Hepatic stellate cell (primary cell): ENCODE data around the gene TCF21.

Source experiments
- DNase-seq: peaks from one replicate; pipeline ENCODE4 v3.0.0; 2011; ENCODE audit warnings: low spot score

Gene TCF21

GRCh38 chr6:133889557-133890403, 867 bp downstream of the TCF21 start:
- DNase-seq = peak; percentile 79

DNA sequence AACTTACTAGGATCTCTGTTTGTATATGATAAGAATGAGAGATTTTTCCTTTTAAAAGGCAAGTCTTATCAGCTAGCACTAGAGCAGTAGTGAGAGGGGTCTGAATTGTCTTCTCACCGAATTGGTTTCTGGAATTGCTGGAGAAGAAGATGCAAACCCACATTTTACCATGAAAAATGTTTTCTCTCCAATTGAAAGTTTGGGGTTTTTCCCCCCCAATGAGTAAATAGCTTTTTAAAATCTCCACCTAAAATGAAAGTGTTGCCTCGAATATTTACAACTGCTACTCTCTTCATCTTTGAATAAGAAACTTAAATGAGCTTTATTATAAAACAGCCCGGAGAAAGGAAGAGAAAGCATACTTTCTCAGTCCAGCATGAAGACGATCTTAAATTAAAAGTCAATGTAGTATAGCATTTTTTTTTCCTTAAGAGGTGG, 1.8 kb downstream of the TCF21 start:
- DNase-seq = peak; percentile 25

DNA sequence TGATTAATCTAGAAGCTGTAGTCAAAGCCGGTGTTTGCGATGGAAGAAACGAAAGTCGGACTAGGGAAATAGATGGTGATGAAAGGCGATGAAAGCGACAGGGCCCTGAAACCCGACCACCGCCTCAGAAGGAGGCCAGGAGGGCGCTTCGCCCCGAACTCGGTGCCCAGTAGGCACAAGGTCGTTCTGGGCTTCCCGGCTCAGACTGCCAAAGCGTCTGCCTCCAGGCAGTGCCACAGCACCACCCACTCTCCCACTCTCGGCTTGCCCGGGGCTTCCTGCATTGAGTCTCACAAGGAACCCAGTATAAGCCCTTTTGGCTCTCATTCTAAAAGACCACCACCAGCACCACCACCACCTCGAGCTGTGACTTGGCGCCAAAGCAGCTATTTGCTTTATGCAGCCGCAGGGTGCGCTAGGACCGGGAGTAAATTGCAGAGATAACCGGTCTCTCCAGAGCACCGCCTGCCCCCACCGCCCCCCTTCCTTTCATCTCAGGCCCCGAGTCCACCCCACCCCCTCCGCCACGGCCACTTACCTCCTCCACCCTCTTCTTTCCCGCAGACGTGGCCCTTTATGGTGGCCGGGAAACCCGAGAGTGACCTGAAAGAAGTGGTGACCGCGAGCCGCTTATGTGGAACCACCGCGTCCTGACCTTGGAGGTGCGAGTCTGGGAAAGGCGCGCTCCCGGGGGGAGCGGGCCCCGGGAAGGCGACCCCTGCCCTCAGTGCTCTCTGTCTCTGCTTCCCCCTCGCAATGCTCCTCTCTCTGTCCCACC, 2.4 kb downstream of the TCF21 start:
- peak; percentile 64 for DNase-seq

- no peak for DNase-seq
Measured at GRCh38 chr6:133891927-133892812, 3.3 kb downstream of the TCF21 start.

DNA sequence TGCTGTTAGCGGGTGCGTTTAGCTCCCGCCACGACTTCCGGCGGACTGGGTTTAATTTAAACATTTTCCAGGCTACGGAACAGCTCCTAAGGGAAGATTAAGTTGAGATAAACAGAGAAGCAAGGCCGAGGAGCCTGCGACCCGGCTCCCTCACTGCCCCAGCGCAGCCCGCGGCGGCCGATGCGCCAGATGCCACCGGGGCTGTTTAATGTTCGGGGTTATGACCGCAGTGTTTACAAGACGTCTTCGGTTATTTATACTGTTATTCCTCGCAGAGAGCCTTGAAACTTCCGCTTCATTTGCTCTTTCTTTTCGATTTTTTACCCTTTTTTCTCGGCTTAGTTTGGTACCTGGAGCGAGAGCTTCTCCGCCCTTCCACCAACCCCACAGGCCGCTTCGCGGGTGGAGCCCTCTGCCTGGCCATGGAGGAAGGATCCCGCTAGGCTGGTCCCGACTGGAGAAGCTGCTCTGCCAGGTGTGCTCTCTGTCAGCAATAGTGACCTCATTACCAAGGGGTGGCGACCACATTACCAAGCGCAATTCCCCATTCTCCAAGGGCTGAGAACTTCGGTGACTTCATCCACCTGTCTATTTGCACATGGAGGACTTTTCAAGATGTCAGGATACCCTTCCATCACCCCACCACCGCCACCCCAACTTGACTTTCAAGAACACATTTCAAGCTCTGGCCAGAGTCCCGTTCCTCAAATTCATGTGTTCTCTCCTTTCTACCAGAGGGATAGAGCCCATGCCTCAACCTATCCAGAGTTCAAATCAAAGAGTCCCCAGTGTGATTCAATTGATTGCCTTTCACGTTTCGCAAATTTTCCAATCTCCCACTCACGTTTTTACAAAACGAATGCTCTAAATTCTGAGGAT, 4.1 kb downstream of the TCF21 start:
- DNase-seq = peak; percentile 44

DNA sequence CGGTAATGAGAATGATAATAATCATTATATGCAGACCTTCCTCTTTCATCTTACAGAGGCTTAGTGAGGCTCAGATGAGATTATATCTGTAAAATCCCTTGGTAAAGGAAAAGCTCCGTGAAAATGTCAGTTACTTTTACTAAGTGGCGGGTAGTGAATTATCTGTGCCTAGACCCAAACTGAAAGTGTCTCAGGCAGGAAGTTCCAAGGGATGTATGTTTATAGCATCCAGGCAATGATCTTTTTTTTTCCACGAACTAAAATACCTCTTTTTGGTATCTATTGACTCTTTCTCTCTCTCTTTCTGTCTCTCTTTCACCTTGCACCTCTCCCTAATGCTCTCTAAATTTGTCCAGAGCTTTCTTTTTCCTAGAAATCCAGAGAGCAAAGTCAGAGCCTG, 5.0 kb downstream of the TCF21 start:
- DNase-seq = peak; percentile 24

- DNase-seq = no peak
Measured at GRCh38 chr6:133894369-133894768, 5.5 kb downstream of the TCF21 start.

- DNase-seq = peak; percentile 50
Measured at GRCh38 chr6:133894795-133895358, 6.0 kb downstream of the TCF21 start.

DNA sequence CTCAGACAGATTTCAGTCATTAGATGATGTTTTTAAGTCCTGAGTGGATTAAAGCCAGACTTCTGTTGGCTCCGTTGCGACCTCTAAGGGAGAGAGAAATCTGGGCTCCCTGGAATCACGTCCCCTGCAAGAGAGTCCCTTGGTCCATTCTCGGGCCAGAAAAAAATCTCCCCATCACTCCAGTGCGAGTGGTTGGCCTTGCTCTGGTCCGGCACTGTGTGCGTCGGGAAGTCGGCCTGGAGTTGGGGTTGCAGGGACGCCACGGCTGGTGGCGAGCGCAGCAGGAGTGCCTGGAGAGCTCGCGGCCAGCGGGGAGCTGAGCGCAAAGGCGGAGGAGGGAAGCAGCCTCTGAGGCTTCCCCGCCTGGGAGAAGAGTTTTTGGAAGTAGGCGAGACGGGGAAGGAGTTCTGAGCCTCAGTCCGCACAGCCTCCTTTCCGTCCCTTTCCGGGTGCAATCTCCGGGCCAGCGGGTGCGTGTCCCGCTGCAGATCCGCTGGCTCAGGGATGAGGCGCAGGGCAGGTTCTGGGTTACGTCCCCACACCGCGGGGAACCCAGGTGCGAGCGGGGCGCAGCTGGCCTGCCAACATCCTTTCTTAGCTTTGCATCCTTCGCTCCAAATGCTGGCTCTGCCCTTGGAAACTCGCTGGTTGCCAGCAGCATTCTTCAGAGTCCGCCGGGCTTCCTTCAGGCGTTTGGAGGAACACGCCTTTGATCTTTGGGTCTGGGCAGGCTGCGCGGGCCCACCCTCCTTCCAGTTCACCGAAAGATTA, 6.8 kb downstream of the TCF21 start:
- DNase-seq = peak; percentile 44

DNA sequence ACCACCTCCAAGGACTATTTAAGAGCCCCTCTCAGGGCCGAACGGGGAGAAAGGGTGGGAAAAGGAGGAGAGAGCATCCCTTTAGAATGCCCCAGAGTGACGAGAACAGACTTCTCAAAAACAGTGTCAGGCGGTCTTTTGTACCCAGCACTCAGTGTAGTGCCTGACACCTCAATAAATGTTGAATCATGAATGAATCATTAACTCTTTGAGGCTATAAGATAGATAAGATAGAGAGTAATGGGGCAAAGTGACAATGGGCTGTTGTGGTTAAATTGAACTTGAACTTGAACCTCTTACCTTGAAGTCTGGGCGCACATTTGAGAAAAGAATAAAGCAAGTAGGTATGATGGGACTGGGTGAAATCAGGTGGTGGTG, 7.4 kb downstream of the TCF21 start:
- DNase-seq = no peak

- no peak for DNase-seq
Measured at GRCh38 chr6:133898263-133898662, 9.3 kb downstream of the TCF21 start.

DNA sequence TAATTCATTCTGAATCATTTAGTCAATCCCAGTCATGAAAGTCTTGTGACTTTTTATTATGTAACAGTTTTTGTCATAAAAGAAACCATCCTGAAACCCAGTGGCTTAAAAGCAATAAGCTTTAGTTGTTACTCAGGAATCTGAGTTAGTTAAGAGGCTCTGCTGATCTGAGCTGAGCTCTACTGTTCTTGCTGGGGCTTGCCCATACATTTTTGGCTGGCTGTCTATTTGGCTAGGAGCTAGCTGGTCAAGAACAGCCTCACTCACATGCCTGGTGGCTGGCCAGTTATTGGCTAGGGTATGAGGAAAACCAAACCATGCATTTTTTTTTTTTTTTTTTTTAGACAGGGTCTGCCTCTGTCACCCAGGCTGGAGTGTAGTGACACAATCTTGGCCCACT, 10.6 kb downstream of the TCF21 start:
- no peak for DNase-seq

DNA sequence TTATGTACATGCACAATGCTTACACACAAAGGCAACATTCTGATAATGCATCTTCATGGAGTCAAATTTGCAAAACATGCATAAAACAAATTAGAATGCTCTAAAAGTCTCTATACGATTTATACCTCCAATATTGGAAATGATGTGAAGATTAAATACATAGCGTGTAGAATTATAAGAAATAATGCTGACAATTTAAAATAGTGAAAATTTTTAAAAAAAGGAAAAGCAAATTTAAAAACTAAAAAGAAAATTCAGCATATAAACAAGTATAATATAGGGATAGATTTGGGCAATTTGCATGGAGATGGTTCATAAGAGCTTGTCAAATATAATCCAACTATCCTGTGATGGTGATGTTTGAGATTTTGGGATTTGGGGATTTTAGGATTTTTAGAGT, 14.9 kb downstream of the TCF21 start:
- DNase-seq = no peak

DNA sequence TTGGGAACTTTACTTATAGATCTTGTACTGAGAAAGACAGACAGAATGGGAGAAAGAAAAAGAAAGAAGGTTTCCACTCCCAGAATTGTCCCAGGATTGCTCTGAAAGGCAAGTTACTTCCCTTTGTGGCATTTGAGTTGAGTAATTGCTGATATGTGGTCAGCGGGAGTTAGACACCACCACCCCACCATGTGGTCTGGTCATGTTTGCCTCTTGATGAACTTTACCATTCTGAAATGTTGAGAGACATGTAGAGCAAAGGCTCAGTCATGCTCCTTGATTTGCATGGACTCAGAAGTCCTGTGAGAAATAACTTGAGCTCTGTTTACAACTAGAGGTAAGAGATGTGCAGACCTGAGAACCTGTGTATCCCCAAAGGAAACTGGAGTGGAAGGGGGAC, 17.1 kb downstream of the TCF21 start:
- DNase-seq = no peak

- peak; percentile 44 for DNase-seq
Measured at GRCh38 chr6:133916650-133917151, 27.8 kb downstream of the TCF21 start.

GRCh38 chr6:133917781-133918180, 28.9 kb downstream of the TCF21 start:
- no peak for DNase-seq

DNA sequence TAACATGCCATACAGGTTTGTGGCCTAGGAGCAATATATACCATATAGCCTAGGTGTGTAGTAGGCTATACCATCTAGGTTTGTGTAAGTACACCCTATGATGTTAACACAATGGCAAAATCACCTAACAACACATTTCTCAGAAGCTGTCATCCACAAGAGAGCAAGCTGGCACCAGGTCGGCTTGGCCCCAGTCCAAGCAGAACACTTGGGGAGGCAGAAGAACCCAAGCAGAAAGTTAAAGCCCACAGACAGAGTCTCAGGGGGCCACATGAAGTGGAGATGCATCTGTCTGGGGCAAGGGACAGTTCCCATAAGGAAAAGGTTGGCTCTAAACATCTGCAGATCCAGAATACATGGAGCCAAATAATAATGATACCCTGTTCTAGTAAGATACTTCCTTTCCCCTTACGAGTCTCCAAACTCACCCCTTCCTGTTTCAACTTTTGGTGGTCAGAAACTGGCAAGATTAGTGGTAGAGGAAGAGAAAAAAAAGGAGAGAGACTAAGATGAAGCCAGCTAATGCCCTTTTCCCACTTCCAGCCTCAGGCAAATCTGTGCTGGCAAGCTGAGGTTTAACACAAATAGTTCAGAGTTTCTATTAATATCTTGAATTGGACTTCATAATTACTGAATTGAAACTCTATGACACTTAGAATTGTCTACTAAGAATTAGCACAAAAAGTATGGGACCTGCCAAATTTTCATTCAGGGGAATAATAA, 29.5 kb downstream of the TCF21 start:
- no peak for DNase-seq

- no peak for DNase-seq
Measured at GRCh38 chr6:133919362-133919761, 30.4 kb downstream of the TCF21 start.

DNA sequence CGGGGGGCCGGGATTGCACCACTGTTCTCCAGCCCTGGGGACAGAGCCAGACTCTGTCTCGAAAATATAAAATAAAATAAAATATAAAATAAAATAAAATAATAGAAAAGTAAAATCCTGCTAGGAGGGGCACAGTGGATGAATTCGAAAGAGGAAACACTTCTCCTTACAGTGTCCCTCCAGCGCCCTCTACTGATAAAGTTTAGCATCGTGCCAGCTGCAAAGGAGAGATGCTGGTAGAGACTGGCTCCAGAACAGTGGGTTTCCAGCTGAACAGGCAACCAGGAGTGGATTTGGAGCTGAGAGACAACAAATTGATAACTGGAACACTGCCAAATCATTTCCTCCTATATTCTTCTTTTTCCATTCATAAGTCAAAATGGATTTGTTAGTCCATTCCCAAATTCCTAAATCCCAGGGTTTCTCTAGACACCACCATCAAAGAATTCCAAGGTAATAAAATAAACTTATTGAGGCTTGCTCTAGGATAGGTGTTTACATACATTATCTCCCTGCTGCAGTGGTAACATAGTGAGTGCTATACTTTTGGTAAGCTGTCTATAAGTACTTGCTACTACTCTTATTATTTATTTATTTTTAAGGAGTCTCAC, 32.4 kb downstream of the TCF21 start:
- DNase-seq = peak; percentile 68
